ENCODE results near the gene PRKAG1.

GRCh38 chr12:48981757-48982157, 36.8 kb downstream of the PRKAG1 start:
- TF ChIP-seq CTCF (IDR thresholded peaks at IDR 0.05; ENCODE audit: insufficient read depth, low read depth, low read length): no peak
- peak; percentile 23 for TF ChIP-seq EZH2 (IDR thresholded peaks at IDR 0.05; ENCODE audit: insufficient read depth, low read length)

Measured in astrocyte (in vitro differentiated cells and primary cell).